ENCODE data around the gene CHST12. TPM values are rescaled to one million over a fixed set of nuclear protein-coding genes. Genes with fewer than 3 reads are reported as not detected.

Gene CHST12
- total RNA-seq, 1 experiment from 2014 or later: 19.3 TPM

DNA sequence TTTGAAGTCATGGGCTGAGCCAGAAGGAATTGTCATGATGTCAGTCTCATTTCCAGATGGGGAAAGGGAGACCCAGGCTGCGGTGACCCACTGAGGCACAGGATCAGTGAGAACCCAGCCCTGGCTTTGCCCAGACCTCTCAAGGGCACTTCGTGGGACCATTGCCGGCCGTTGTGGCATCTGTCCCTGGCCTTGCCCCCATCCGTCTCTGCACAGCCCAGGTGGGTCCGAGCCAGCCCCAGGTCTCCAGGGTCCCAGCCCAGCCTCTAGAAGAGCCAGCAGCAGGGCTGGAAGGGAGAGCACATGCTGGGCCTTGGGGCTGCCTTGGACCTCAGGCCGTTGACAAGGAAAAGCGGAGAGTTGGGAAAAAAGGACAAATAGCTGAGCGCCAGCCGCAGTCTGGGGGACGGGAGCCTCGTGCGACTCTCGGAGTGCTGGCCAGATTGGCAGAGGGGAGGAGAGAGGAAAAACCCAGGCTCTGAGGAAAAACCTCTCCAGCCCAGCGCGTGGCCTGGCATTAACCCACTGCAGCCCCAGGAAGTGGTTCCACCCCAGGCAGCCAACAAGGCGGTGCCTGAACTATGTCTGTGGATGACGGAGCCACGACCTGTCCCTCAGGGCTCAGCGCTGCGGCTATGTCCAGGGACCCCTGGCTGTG, 42.6 kb downstream of the CHST12 start:
- no peaks in the 10 kb centered on the region for H4K20me1 ChIP-seq (ENCODE audit: control insufficient read depth, insufficient read depth, insufficient read length)

More for the DNA sequence above, 42.6 kb downstream of the CHST12 start:
- H2AFZ ChIP-seq (ENCODE audit: low read length): no peak overlapping the region
- H3K79me1 ChIP-seq (ENCODE audit: insufficient read depth, low read depth, low read length, poor library complexity, severe bottlenecking): no peaks in the 10 kb centered on the region
- no peak overlapping the region for H3K4ac ChIP-seq (ENCODE audit: low read depth, low read length)
- H3K14ac ChIP-seq (ENCODE audit: insufficient read depth, low read length): no peak overlapping the region
- no peak overlapping the region for H2BK15ac ChIP-seq (ENCODE audit: low read depth, low read length)
- Mint-ChIP-seq H3K27me3 (ENCODE audit: low read depth) (no peaks in the 10 kb centered on the region; the same call in 1 of the 2 replicates), H3K36me3 (ENCODE audit: insufficient read depth in 1 of 3, low read depth in 3 of 3) (peaks cover 0 to 13% (median 9%) of the 10 kb centered on the region in 3 experiments; a peak in 4 of 7 replicates), H3K9me3 (no peaks in the 10 kb centered on the region; a peak in 1 of 5 replicates), H3K4me3 (no peak overlapping the region), H3K27ac (peak overlapping the region in 1 of 3 experiments; percentile 77; a peak in 1 of 7 replicates), H3K4me1 (no peaks in the 10 kb centered on the region)
- H3K23ac ChIP-seq (ENCODE audit: insufficient read length, low read depth, low read length): no peak overlapping the region
- WGBS (ENCODE audit: extremely low coverage, insufficient read length, low lambda C conversion rate): no CpG with 5 or more reads among the region's 21 CpGs
- no peak overlapping the region for H3K9ac ChIP-seq (ENCODE audit: extremely low read depth, insufficient read length, low read length)
- H3K4me2 ChIP-seq (ENCODE audit: insufficient read depth, insufficient read length, low read length): no peak overlapping the region
- no peak overlapping the region for H4K8ac ChIP-seq (replicated peaks; ENCODE audit: insufficient read length, low read depth, low read length)
- H4K5ac ChIP-seq (ENCODE audit: insufficient read length, low read depth, low read length): no peak overlapping the region
- H3K18ac ChIP-seq (ENCODE audit: insufficient read length, low read depth, low read length): no peak overlapping the region
- TF ChIP-seq, protein P1, sequence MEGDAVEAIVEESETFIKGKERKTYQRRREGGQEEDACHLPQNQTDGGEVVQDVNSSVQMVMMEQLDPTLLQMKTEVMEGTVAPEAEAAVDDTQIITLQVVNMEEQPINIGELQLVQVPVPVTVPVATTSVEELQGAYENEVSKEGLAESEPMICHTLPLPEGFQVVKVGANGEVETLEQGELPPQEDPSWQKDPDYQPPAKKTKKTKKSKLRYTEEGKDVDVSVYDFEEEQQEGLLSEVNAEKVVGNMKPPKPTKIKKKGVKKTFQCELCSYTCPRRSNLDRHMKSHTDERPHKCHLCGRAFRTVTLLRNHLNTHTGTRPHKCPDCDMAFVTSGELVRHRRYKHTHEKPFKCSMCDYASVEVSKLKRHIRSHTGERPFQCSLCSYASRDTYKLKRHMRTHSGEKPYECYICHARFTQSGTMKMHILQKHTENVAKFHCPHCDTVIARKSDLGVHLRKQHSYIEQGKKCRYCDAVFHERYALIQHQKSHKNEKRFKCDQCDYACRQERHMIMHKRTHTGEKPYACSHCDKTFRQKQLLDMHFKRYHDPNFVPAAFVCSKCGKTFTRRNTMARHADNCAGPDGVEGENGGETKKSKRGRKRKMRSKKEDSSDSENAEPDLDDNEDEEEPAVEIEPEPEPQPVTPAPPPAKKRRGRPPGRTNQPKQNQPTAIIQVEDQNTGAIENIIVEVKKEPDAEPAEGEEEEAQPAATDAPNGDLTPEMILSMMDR (conservative IDR thresholded peaks at IDR 0.05): no peak
- H3T11ph ChIP-seq (ENCODE audit: low read length): no peak overlapping the region
- no peak overlapping the region for H2BK5ac ChIP-seq (ENCODE audit: insufficient read length, low read length)
- no peak overlapping the region for H3K56ac ChIP-seq (ENCODE audit: insufficient read length, low read depth, low read length)
- H2AK5ac ChIP-seq (ENCODE audit: insufficient read length, low read length): no peak overlapping the region
- no peaks in the 10 kb centered on the region for H3K4me1 ChIP-seq (ENCODE audit: insufficient read depth, low read length)
- DNase-seq: no peak
- H4K91ac ChIP-seq (ENCODE audit: insufficient read length, low read depth, low read length): no peak overlapping the region
- H3K23me2 ChIP-seq (ENCODE audit: insufficient read length, low read depth, low read length, poor library complexity, severe bottlenecking): no peaks in the 10 kb centered on the region
- H3K9me3 ChIP-seq (ENCODE audit: control insufficient read depth, low read depth, low read length): no peaks in the 10 kb centered on the region
- H2BK20ac ChIP-seq (ENCODE audit: low read depth, low read length, poor library complexity, severe bottlenecking): no peak overlapping the region
- H3K27me3 ChIP-seq (ENCODE audit: insufficient read depth, low read length): no peaks in the 10 kb centered on the region
- no peaks in the 10 kb centered on the region for H3K79me2 ChIP-seq (ENCODE audit: insufficient read depth, low read length)
- no peak overlapping the region for H3K27ac ChIP-seq (ENCODE audit: insufficient read length, low read depth, low read length)
- H2BK12ac ChIP-seq (ENCODE audit: insufficient read length, low read depth, low read length): no peak overlapping the region
- no peak overlapping the region for H2BK120ac ChIP-seq (ENCODE audit: low read depth, low read length, poor library complexity, severe bottlenecking)

Measured in H9 (cell line).